Measurements from ENCODE around the gene LARP4.
"Not testable (repeated sequence)": the region's sequence is repeated elsewhere in the genome, so short reads cannot be mapped to it uniquely, and the experiment has no call there.

LARP4 gene

GRCh38 chr12:50488801-50489200, 88.1 kb downstream of the LARP4 start:
- DNase-seq (ENCODE audit: extremely low read depth, low read depth), result no peak
- TF ChIP-seq, protein P1, sequence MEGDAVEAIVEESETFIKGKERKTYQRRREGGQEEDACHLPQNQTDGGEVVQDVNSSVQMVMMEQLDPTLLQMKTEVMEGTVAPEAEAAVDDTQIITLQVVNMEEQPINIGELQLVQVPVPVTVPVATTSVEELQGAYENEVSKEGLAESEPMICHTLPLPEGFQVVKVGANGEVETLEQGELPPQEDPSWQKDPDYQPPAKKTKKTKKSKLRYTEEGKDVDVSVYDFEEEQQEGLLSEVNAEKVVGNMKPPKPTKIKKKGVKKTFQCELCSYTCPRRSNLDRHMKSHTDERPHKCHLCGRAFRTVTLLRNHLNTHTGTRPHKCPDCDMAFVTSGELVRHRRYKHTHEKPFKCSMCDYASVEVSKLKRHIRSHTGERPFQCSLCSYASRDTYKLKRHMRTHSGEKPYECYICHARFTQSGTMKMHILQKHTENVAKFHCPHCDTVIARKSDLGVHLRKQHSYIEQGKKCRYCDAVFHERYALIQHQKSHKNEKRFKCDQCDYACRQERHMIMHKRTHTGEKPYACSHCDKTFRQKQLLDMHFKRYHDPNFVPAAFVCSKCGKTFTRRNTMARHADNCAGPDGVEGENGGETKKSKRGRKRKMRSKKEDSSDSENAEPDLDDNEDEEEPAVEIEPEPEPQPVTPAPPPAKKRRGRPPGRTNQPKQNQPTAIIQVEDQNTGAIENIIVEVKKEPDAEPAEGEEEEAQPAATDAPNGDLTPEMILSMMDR (IDR thresholded peaks at IDR 0.05; ENCODE audit: low read depth, low read length), result no peak

DNA sequence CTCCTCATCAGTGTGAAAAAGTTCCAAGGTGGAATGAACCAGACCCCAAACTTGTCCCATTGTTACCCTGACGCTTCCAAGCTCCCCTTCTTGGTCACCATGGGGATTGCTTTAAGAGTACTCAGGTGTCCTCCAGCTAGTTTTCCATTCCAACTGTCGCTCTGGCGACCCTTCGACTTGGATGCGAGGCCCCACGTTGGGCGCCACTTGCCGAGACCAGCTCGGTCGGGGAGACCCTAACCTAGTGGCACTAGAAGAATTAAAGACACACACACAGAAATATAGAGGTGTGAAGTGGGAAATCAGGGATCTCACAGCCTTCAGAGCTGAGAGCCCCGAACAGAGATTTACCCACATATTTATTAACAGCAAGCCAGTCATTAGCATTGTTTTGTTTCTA, 97.4 kb downstream of the LARP4 start:
- not testable (repeated sequence) for DNase-seq (ENCODE audit: extremely low read depth, low read depth)

DNA sequence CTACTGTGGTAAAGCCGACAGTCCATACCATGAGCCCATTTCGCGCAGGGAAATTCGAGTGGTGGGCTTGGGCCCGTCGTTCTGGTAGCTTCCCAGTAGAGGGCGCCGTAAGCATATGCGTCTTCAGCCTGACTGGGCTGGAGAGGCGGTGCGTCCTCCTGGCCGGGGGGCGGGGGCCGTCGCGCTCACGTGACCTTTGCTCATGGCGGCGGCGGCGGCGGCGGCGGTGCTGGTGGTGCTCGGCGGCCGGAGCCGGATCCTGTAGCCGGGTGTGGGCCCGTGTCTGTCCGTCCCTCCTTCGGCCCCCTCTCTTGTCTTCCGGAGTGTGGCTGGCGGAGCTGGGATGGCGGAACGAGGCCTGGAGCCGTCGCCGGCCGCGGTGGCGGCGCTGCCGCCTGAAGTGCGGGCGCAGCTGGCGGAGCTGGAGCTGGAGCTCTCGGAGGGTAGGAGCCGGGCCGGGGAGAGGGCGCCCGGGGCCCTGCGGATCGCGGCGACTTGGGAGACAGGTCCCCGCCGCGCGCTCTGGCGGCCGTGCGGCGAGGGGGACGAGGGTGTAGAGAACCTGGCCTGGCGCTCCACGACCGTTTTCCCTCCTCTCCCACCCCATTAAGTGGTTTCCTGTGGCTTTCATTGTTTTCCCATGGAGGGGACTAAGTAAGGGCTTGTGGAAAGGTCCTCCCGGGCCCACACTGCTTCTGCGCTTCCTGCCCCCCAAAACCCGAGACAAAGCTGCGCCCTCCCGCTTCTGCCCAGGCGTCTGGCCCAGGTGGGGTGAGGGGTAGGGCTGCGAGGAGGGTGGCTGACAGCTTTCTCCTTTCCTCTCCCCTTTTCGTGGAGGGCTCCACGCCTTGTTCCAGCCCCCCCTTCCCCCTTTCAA, 104.4 kb downstream of the LARP4 start, which contains the start of gene DIP2B:
Gene DIP2B (plus strand): TSS at position 188 of the 877 bp plus-strand sequence. CDS start 156 bp downstream, at position 344.
- TF ChIP-seq, protein P1 (IDR thresholded peaks at IDR 0.05; ENCODE audit: low read depth, low read length), result peak; percentile 87
- DNase-seq (ENCODE audit: extremely low read depth, low read depth), result peak; percentile 68

GRCh38 chr12:50505675-50506530, 105.2 kb downstream of the LARP4 start:
- DNase-seq (ENCODE audit: extremely low read depth, low read depth), result no peak
- TF ChIP-seq, protein P1 (IDR thresholded peaks at IDR 0.05; ENCODE audit: low read depth, low read length), result no peak

DNA sequence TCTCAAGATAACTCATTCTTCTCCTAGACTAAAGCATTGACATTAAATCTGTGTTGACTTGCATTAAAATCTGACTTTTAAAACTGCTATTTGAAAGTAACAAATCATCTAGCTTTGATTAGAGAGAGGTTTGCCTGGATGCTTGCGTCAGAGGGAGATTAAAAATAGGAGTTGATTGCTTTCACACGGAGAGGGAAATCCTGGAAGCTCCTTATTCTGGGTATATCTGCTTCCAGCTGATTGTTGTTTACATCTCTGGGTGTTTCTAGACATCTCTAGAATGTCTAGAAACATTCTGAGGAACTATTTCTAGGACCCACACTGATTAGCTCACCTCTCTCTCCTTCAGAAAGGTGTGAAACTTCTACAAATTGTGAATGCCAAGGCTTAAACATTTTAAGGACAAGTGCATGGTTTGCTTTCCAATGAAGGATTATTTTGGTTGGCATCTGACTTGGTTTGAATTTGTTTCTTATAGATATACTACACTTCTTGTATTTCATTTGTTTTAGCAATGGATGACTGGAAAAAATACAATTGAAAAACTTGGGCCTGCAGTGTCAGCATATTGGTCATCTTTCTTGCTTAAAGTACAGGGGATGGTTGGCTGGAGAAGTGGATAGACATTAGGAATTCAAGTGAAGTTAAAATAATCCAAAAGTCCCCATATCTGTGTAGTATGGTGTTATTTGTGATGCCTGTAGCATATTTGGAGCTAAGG, 106.2 kb downstream of the LARP4 start:
- TF ChIP-seq, protein P1 (IDR thresholded peaks at IDR 0.05; ENCODE audit: low read depth, low read length), result no peak
- no peak for DNase-seq (ENCODE audit: extremely low read depth, low read depth)

- DNase-seq (ENCODE audit: extremely low read depth, low read depth), result no peak
- TF ChIP-seq, protein P1 (IDR thresholded peaks at IDR 0.05; ENCODE audit: low read depth, low read length), result no peak
Measured at GRCh38 chr12:50507474-50507838, 106.8 kb downstream of the LARP4 start.

DNA sequence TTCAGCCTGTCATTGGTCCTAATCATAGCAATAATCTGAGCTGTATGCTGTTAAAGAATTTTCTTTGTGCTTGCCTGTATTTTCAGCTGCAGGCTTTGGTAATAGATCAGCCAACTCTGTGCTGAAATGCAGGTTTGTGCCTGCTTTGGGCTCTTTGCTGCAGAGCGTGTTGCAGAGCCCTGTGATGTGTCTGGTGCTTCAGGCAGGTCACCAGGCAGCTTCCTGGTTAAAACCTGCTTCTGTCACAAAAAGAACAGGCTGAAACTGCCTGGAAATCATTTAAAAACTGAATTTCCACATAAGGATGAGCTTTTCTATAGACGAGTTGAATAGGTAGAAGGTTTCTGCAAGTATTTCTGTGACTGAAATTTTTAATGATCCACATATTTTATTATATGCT, 107.2 kb downstream of the LARP4 start:
- DNase-seq (ENCODE audit: extremely low read depth, low read depth), result no peak
- TF ChIP-seq, protein P1 (IDR thresholded peaks at IDR 0.05; ENCODE audit: low read depth, low read length), result no peak
